Vagina (tissue), 2 donors: ENCODE measurements around the gene FBLN1. TPM values are rescaled to one million over a fixed set of nuclear protein-coding genes. Genes with fewer than 3 reads are reported as not detected.

Experiments
- DNase-seq, 2 donors: peaks; one replicate each; pipeline ENCODE4 v3.0.0-alpha.2; 2017; ENCODE audit errors: extremely low spot score in 2 of 2
- H3K27ac ChIP-seq: fragments of 200-600 bp; sonication (generic); one replicate; pipeline ENCODE4 v1.5.1; 2019
- H3K27me3 ChIP-seq: fragments of 200-600 bp; sonication (generic); one replicate; pipeline ENCODE4 v1.5.1; 2019
- H3K36me3 ChIP-seq, 2 donors: fragments of 200-600 bp; sonication (generic); one replicate each; pipeline ENCODE4 v1.5.1; 2017 to 2019
- H3K4me1 ChIP-seq: fragments of 200-600 bp; sonication (generic); one replicate; pipeline ENCODE4 v1.5.1; 2019
- H3K4me3 ChIP-seq, 2 donors: fragments of 200-600 bp; sonication (generic); 1 replicate in 1 of 2; 2 replicates in 1 of 2; pipeline ENCODE4 v1.5.1; 2016 to 2019
- H3K9me3 ChIP-seq: fragments of 200-600 bp; sonication (generic); one replicate; pipeline ENCODE4 v1.5.1; 2019
- POLR2A ChIP-seq, 2 donors: fragments of 450-650 bp; IDR thresholded peaks; one replicate each; pipeline ENCODE4 v1.6.1; 2017; ENCODE audit warnings: antibody characterized with exemption in 2 of 2, mild to moderate bottlenecking in 2 of 2, moderate library complexity in 2 of 2
- POLR2AphosphoS5 ChIP-seq, 2 donors: sonication (generic); formaldehyde crosslinking; IDR thresholded peaks; one replicate each; pipeline ENCODE4 v1.9.0; 2017; ENCODE audit warnings: antibody characterized with exemption in 2 of 2, mild to moderate bottlenecking in 2 of 2, low read depth in 1 of 2; ENCODE audit not compliant: insufficient read depth in 1 of 2
- intact Hi-C: fragments of 100-400 bp; cut with DNase I; formaldehyde crosslinking; loops from one replicate; pipeline ENCODE4 v1.15.1; 2023
- total RNA-seq: library from RNA; depleted of rRNA; stranded (reverse); fragments of >200 nt; gene quantifications from one replicate; pipeline ENCODE4 v1.2.3, GENCODE V29; 2016
- TF ChIP-seq, protein P1 (sequence below), 3 experiments: fragments of 450-650 bp in 2 of 3; fragments of 200-600 bp in 1 of 3; sonication (generic) in 1 of 3; IDR thresholded peaks; one replicate each; pipeline ENCODE4 v1.5.1; 2017 to 2019; ENCODE audit warnings: antibody characterized with exemption in 3 of 3, mild to moderate bottlenecking in 2 of 3, moderate library complexity in 2 of 3

Gene FBLN1
- total RNA-seq, 1 donor from 2014 or later: 1,019 TPM

GRCh38 chr22:45508814-45509213 is 6.1 kb downstream of the FBLN1 start:
- DNase-seq: no peak
- H3K9me3 ChIP-seq: no peaks in the 10 kb centered on the region
- peak overlapping the region; percentile 75 to 82 for H3K4me3 ChIP-seq
- intact Hi-C loops: loop anchor here (5.0 kb wide), 1 partner anchor 43 kb away; no protein-coding TSS in a partner anchor
- peak overlapping the region; percentile 92 for H3K27ac ChIP-seq
- H3K36me3 ChIP-seq: no peaks in the 10 kb centered on the region
- no peaks in the 10 kb centered on the region for H3K27me3 ChIP-seq
- H3K4me1 ChIP-seq: peaks cover 85% of the 10 kb centered on the region
- TF ChIP-seq, protein P1, sequence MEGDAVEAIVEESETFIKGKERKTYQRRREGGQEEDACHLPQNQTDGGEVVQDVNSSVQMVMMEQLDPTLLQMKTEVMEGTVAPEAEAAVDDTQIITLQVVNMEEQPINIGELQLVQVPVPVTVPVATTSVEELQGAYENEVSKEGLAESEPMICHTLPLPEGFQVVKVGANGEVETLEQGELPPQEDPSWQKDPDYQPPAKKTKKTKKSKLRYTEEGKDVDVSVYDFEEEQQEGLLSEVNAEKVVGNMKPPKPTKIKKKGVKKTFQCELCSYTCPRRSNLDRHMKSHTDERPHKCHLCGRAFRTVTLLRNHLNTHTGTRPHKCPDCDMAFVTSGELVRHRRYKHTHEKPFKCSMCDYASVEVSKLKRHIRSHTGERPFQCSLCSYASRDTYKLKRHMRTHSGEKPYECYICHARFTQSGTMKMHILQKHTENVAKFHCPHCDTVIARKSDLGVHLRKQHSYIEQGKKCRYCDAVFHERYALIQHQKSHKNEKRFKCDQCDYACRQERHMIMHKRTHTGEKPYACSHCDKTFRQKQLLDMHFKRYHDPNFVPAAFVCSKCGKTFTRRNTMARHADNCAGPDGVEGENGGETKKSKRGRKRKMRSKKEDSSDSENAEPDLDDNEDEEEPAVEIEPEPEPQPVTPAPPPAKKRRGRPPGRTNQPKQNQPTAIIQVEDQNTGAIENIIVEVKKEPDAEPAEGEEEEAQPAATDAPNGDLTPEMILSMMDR (IDR thresholded peaks at IDR 0.05): no peak
- TF ChIP-seq POLR2AphosphoS5 (IDR thresholded peaks at IDR 0.05; ENCODE audit: insufficient read depth in 1 of 2, low read depth in 1 of 2): no peak
- TF ChIP-seq POLR2A (IDR thresholded peaks at IDR 0.05): no peak

GRCh38 chr22:45510376-45511232 is 7.9 kb downstream of the FBLN1 start:
- peak overlapping the region; percentile 92 for H3K27ac ChIP-seq
- TF ChIP-seq POLR2AphosphoS5 (IDR thresholded peaks at IDR 0.05; ENCODE audit: insufficient read depth in 1 of 2, low read depth in 1 of 2) (no peak), POLR2A (IDR thresholded peaks at IDR 0.05) (no peak)
- TF ChIP-seq, protein P1 (IDR thresholded peaks at IDR 0.05): no peak
- peak overlapping the region in 1 of 2 donors; percentile 82 for H3K4me3 ChIP-seq
- no peaks in the 10 kb centered on the region for H3K27me3 ChIP-seq
- no peak for DNase-seq
- peaks cover 86% of the 10 kb centered on the region for H3K4me1 ChIP-seq
- no peaks in the 10 kb centered on the region for H3K36me3 ChIP-seq
- no peaks in the 10 kb centered on the region for H3K9me3 ChIP-seq
- intact Hi-C loops: loop anchor here (5.0 kb wide), 1 partner anchor 68 kb away; no protein-coding TSS in a partner anchor

GRCh38 chr22:45511847-45512261 is 9.2 kb downstream of the FBLN1 start:
- peaks cover 86% of the 10 kb centered on the region for H3K4me1 ChIP-seq
- no peaks in the 10 kb centered on the region for H3K27me3 ChIP-seq
- intact Hi-C loops: loop anchor here (5.0 kb wide), 1 partner anchor 70 kb away; no protein-coding TSS in a partner anchor
- peak in 1 of 2 donors; percentile 96 for DNase-seq
- H3K4me3 ChIP-seq: no peak overlapping the region
- H3K36me3 ChIP-seq: no peaks in the 10 kb centered on the region
- H3K9me3 ChIP-seq: no peaks in the 10 kb centered on the region
- H3K27ac ChIP-seq: peak overlapping the region; percentile 92
- TF ChIP-seq POLR2AphosphoS5 (IDR thresholded peaks at IDR 0.05; ENCODE audit: insufficient read depth in 1 of 2, low read depth in 1 of 2) (peak; percentile 43 to 71), POLR2A (IDR thresholded peaks at IDR 0.05) (no peak)

- no peak for DNase-seq
- peaks cover 86% of the 10 kb centered on the region for H3K4me1 ChIP-seq
- no peaks in the 10 kb centered on the region for H3K9me3 ChIP-seq
- TF ChIP-seq POLR2AphosphoS5 (IDR thresholded peaks at IDR 0.05; ENCODE audit: insufficient read depth in 1 of 2, low read depth in 1 of 2) (no peak), POLR2A (IDR thresholded peaks at IDR 0.05) (no peak)
- TF ChIP-seq, protein P1 (IDR thresholded peaks at IDR 0.05): no peak
- no peaks in the 10 kb centered on the region for H3K36me3 ChIP-seq
- H3K27me3 ChIP-seq: no peaks in the 10 kb centered on the region
- peak overlapping the region; percentile 92 for H3K27ac ChIP-seq
- no peak overlapping the region for H3K4me3 ChIP-seq
- intact Hi-C loops: loop anchor here (5.0 kb wide), 1 partner anchor 70 kb away; no protein-coding TSS in a partner anchor
Measured at GRCh38 chr22:45512363-45512762, 9.7 kb downstream of the FBLN1 start.

GRCh38 chr22:45515676-45516075 is 13.0 kb downstream of the FBLN1 start:
- H3K4me3 ChIP-seq: no peak overlapping the region
- intact Hi-C loops: no loop called here
- TF ChIP-seq POLR2AphosphoS5 (IDR thresholded peaks at IDR 0.05; ENCODE audit: insufficient read depth in 1 of 2, low read depth in 1 of 2) (no peak), POLR2A (IDR thresholded peaks at IDR 0.05) (no peak)
- peaks cover 73% of the 10 kb centered on the region for H3K4me1 ChIP-seq
- H3K36me3 ChIP-seq: peaks cover 0 to 18% of the 10 kb centered on the region in 2 donors
- no peaks in the 10 kb centered on the region for H3K27me3 ChIP-seq
- peak overlapping the region; percentile 92 for H3K27ac ChIP-seq
- H3K9me3 ChIP-seq: no peaks in the 10 kb centered on the region
- no peak for DNase-seq
